Loucy (cell line): Measurements from ENCODE around the gene TSHR.

Source experiments
- CTCF ChIP-seq: fragments of 200-600 bp; sonication (generic); conservative IDR thresholded peaks from 2 replicates; pipeline ENCODE4 v1.5.1; 2014; ENCODE audit warnings: mild to moderate bottlenecking, antibody characterized with exemption, low read length
- EZH2phosphoT487 ChIP-seq: fragments of 200-600 bp; IDR thresholded peaks from 2 replicates; pipeline ENCODE4 v1.6.1; 2018; ENCODE audit warnings: antibody characterized with exemption, mild to moderate bottlenecking, moderate library complexity, borderline replicate concordance

- no peak for TF ChIP-seq CTCF
- no peak for TF ChIP-seq EZH2phosphoT487
Observed at GRCh38 chr14:80959496-80959895, 4.1 kb downstream of the TSHR start.
